Measurements from ENCODE around the gene SCD5. TPM values are rescaled to one million over a fixed set of nuclear protein-coding genes. Genes with fewer than 3 reads are reported as not detected.

Gene SCD5
- total and polyA plus RNA-seq, 12 donors, result 85.9 to 585 (median 229) TPM

DNA sequence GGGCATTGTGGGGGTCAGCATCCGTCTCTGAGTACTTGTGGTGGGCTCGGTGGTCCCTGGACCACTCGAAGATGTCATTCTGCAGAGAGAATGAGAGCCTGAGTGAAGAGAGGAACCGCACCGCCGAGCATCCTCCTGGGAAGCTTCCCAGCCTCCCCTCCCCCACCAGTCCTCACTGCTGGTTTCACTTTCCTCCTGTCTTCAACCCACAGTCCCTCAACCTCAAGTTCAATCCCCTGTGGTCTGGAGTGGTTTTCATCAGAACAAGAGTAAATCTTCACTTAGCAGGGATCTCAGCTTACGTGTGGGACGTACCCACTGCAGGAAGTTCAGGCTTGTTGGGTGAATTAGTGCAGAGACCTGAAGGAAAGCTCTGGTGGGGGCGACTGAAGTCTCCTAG lies 117.8 kb downstream of the SCD5 start:
- no peak for TF ChIP-seq POLR2A (IDR thresholded peaks at IDR 0.05)
- TF ChIP-seq, protein P1, sequence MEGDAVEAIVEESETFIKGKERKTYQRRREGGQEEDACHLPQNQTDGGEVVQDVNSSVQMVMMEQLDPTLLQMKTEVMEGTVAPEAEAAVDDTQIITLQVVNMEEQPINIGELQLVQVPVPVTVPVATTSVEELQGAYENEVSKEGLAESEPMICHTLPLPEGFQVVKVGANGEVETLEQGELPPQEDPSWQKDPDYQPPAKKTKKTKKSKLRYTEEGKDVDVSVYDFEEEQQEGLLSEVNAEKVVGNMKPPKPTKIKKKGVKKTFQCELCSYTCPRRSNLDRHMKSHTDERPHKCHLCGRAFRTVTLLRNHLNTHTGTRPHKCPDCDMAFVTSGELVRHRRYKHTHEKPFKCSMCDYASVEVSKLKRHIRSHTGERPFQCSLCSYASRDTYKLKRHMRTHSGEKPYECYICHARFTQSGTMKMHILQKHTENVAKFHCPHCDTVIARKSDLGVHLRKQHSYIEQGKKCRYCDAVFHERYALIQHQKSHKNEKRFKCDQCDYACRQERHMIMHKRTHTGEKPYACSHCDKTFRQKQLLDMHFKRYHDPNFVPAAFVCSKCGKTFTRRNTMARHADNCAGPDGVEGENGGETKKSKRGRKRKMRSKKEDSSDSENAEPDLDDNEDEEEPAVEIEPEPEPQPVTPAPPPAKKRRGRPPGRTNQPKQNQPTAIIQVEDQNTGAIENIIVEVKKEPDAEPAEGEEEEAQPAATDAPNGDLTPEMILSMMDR (IDR thresholded peaks at IDR 0.05), result no peak
- DNase-seq, result no peak
- Histone ChIP-seq H3K36me3 (replicated peaks in 1 of 2) (no peaks in the 10 kb centered on the region), H3K4me1 (replicated peaks in 1 of 2) (peaks cover 0 to 6% of the 10 kb centered on the region in 2 donors), H3K4me3 (no peak overlapping the region), H3K27me3 (no peaks in the 10 kb centered on the region), H3K9me3 (replicated peaks in 1 of 3) (no peaks in the 10 kb centered on the region), H3K27ac (no peak overlapping the region)
- intact Hi-C loops (cut with DNase I), result no loop called here
- whole genome bisulfite sequencing, 4 donors, result 75 to 88% (median 87%) methylated on average over 6 to 9 of the region's 9 CpGs

DNA sequence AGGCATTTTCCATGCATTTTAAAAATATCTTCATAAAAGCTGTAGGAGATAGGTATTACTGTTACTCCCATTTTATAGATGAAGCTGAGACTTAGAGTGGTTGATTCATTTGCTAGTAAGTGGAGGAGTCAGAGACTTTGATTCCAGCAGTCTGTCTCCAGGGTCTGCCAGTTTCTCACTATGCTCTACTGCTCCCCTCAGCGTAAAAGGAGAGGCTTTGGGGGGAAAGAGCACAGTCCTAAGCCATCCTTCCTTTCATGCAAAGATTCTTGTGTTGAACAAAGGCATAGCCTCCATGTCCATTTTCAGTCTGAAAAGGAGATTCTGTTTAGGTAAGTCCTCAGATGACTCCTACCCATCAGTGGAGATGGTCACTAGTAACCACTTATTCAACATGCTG lies 119.1 kb downstream of the SCD5 start:
- no peak for DNase-seq
- WGBS, 4 donors, result 76 to 100% (median 90%) methylated on average over 1 of the region's 1 CpG

DNA sequence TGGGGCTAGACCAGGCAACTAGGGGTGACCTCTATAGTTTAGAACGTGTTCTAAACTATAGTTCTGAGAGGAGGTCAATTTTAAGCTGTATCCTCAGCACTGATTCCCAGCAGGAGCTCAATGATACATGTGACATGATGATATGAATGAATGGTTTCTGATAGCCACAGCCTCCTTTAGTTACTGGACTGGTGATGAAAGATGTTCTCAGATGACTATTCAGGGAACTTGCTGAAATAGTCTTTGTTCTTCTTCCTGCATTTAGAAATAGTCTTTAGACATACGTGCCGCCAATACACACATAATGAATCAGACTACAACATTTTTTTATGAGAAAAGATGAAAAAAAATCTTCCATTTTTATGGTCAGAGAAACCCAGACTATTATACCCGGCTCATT lies 120.5 kb downstream of the SCD5 start:
- H3K9me3 ChIP-seq (replicated peaks in 1 of 3), result no peaks in the 10 kb centered on the region
- WGBS, 4 donors, result 58 to 62% (median 61%) methylated on average over 4 of the region's 4 CpGs
- peaks cover 0 to 6% of the 10 kb centered on the region in 2 donors for H3K4me1 ChIP-seq (replicated peaks in 1 of 2)
- no peaks in the 10 kb centered on the region for H3K27me3 ChIP-seq
- no peaks in the 10 kb centered on the region for H3K36me3 ChIP-seq (replicated peaks in 1 of 2)
- H3K27ac ChIP-seq, result no peak overlapping the region
- intact Hi-C loops (cut with DNase I), result no loop called here
- no peak for DNase-seq
- H3K4me3 ChIP-seq, result no peak overlapping the region
- no peak for TF ChIP-seq POLR2A (IDR thresholded peaks at IDR 0.05)
- TF ChIP-seq, protein P1 (IDR thresholded peaks at IDR 0.05), result no peak

More for the DNA sequence above, 119.1 kb downstream of the SCD5 start:
- intact Hi-C loops (cut with DNase I), result no loop called here
- no peaks in the 10 kb centered on the region for H3K9me3 ChIP-seq (replicated peaks in 1 of 3)
- no peaks in the 10 kb centered on the region for H3K27me3 ChIP-seq
- no peak overlapping the region for H3K27ac ChIP-seq
- H3K4me3 ChIP-seq, result no peak overlapping the region
- no peaks in the 10 kb centered on the region for H3K36me3 ChIP-seq (replicated peaks in 1 of 2)
- H3K4me1 ChIP-seq (replicated peaks in 1 of 2), result peaks cover 0 to 6% of the 10 kb centered on the region in 2 donors
- no peak for TF ChIP-seq POLR2A (IDR thresholded peaks at IDR 0.05)
- TF ChIP-seq, protein P1 (IDR thresholded peaks at IDR 0.05), result no peak

DNA sequence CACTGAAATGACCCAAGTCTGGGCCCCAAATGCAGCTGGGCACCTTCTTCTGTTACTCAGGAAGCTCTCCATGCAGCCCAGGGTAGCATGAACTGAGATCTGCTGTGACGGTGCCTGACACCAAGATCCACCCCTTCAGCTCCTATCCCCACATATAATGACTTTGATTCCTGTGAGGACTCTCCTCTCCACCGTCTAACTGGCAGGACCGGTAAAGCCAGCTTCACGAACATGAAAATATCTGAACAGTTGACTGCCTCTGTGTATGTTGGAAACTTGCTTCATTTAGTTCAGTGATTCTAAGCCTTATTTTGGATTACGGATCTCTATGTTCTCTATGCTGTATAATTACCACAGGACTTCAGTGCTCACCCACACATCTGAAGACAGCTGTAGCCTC lies 121.3 kb downstream of the SCD5 start:
- Histone ChIP-seq H3K27ac (no peak overlapping the region), H3K9me3 (replicated peaks in 1 of 3) (no peaks in the 10 kb centered on the region), H3K4me3 (no peak overlapping the region), H3K4me1 (replicated peaks in 1 of 2) (peaks cover 0 to 5% of the 10 kb centered on the region in 2 donors), H3K27me3 (no peaks in the 10 kb centered on the region), H3K36me3 (replicated peaks in 1 of 2) (no peaks in the 10 kb centered on the region)
- DNase-seq, result no peak
- WGBS, 4 donors, result 92 to 98% (median 95%) methylated on average over 5 of the region's 5 CpGs
- intact Hi-C loops (cut with DNase I), result no loop called here
- TF ChIP-seq, protein P1 (IDR thresholded peaks at IDR 0.05), result no peak
